Neural progenitor cell (in vitro differentiated cells): ENCODE data around the gene NKD2. TPM values are rescaled to one million over a fixed set of nuclear protein-coding genes. Genes with fewer than 3 reads are reported as not detected.

Experiments
- DNase-seq: peaks from one replicate; pipeline ENCODE4 v3.0.0-alpha.2; 2016; ENCODE audit warnings: low spot score
- H2AFZ ChIP-seq: fragments of 200-600 bp; sonication (generic); replicated peaks from 2 replicates; pipeline ENCODE4 v1.6.1; 2016; ENCODE audit warnings: antibody characterized with exemption
- H3F3A ChIP-seq: fragments of 200-600 bp; sonication (generic); 2 replicates; pipeline ENCODE4 v1.6.1; 2016; ENCODE audit warnings: antibody characterized with exemption, low read depth
- H3K27ac ChIP-seq: fragments of 200-600 bp; sonication (generic); 2 replicates; pipeline ENCODE4 v1.5.1; 2016; ENCODE audit warnings: mild to moderate bottlenecking
- H3K27me3 ChIP-seq: fragments of 200-600 bp; sonication (generic); 2 replicates; pipeline ENCODE4 v1.6.1; 2016; ENCODE audit warnings: mild to moderate bottlenecking, moderate library complexity
- H3K36me3 ChIP-seq: fragments of 200-600 bp; sonication (generic); 2 replicates; pipeline ENCODE4 v1.5.1; 2016
- H3K4me1 ChIP-seq: fragments of 200-600 bp; sonication (generic); 2 replicates; pipeline ENCODE4 v1.6.1; 2016; ENCODE audit warnings: mixed run types
- H3K4me2 ChIP-seq: fragments of 200-600 bp; sonication (generic); 2 replicates; pipeline ENCODE4 v1.6.1; 2016
- H3K4me3 ChIP-seq: fragments of 200-600 bp; sonication (generic); 2 replicates; pipeline ENCODE4 v1.5.1; 2016
- H3K79me2 ChIP-seq: fragments of 200-600 bp; sonication (generic); 2 replicates; pipeline ENCODE4 v1.6.1; 2016; ENCODE audit warnings: low read depth
- H3K9ac ChIP-seq: fragments of 200-600 bp; sonication (generic); 2 replicates; pipeline ENCODE4 v1.6.1; 2016
- H3K9me3 ChIP-seq: fragments of 200-600 bp; sonication (generic); 2 replicates; pipeline ENCODE4 v1.5.1; 2016; ENCODE audit warnings: low read depth
- H4K20me1 ChIP-seq: fragments of 200-600 bp; sonication (generic); 2 replicates; pipeline ENCODE4 v1.6.1; 2016; ENCODE audit warnings: low read depth
- H3K27ac Mint-ChIP-seq: 3 replicates; pipeline ENCODE4 v1.8.0; 2021; ENCODE audit warnings: mixed read lengths
- H3K27me3 Mint-ChIP-seq: 2 replicates; pipeline ENCODE4 v1.8.0; 2022; ENCODE audit warnings: low read depth, mild to moderate bottlenecking, inconsistent platforms, moderate library complexity, mixed read lengths; ENCODE audit not compliant: insufficient read depth
- H3K36me3 Mint-ChIP-seq: 3 replicates; pipeline ENCODE4 v1.8.0; 2021; ENCODE audit warnings: mixed read lengths
- H3K4me1 Mint-ChIP-seq: 3 replicates; pipeline ENCODE4 v1.8.0; 2021; ENCODE audit warnings: mixed read lengths
- H3K4me3 Mint-ChIP-seq: 3 replicates; pipeline ENCODE4 v1.8.0; 2021; ENCODE audit warnings: mild to moderate bottlenecking, moderate library complexity, mixed read lengths
- H3K9me3 Mint-ChIP-seq: 3 replicates; pipeline ENCODE4 v1.8.0; 2020; ENCODE audit warnings: mixed read lengths
- EZH2 ChIP-seq: fragments of 200-600 bp; sonication (generic); IDR thresholded peaks from 2 replicates; pipeline ENCODE4 v1.6.1; 2017; ENCODE audit warnings: antibody characterized with exemption, mild to moderate bottlenecking, moderate library complexity
- EZH2phosphoT487 ChIP-seq: fragments of 200-600 bp; sonication (generic); IDR thresholded peaks from 2 replicates; pipeline ENCODE4 v1.6.1; 2017; ENCODE audit warnings: antibody characterized with exemption
- total RNA-seq: library from RNA; depleted of rRNA; stranded (reverse); fragments of >200 nt; gene quantifications from 2 replicates; pipeline ENCODE4 v1.2.3, GENCODE V29; 2015; ENCODE audit warnings: low replicate concordance
- TF ChIP-seq, protein P1 (sequence below): fragments of 200-600 bp; sonication (generic); IDR thresholded peaks from 2 replicates; pipeline ENCODE4 v1.5.1; 2017; ENCODE audit warnings: antibody characterized with exemption, mild to moderate bottlenecking

The NKD2 gene
- total RNA-seq, 1 donor from 2014 or later, result 1.3 TPM

GRCh38 chr5:1050423-1051365 lies 42.1 kb downstream of the NKD2 start:
- H3K4me1 Mint-ChIP-seq, result peaks cover 7% of the 10 kb centered on the region

DNA sequence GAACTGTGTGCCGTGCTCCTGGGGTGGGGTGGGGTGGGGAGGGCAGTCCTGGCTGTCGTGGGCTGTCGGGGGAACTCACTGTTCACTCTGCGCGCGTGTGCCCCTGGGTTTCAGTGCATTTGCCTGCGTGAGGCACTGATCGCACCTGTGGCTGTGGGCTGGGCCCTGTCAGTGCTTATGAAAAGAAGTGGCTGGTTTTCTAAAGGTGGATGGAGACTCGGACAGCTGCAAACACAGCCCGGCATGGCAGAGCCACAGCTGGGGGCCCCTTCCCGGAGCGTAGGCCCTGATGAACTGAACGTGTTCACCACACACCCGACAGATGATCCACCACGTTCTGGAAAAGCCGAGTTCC lies 42.7 kb downstream of the NKD2 start:
- H3K27ac ChIP-seq, result no peak overlapping the region
- H3K4me3 Mint-ChIP-seq, result no peak overlapping the region
- no peak for DNase-seq

More at GRCh38 chr5:1050423-1051365, 42.1 kb downstream of the NKD2 start:
- TF ChIP-seq EZH2phosphoT487, result no peak
- TF ChIP-seq EZH2, result no peak
- TF ChIP-seq, protein P1, sequence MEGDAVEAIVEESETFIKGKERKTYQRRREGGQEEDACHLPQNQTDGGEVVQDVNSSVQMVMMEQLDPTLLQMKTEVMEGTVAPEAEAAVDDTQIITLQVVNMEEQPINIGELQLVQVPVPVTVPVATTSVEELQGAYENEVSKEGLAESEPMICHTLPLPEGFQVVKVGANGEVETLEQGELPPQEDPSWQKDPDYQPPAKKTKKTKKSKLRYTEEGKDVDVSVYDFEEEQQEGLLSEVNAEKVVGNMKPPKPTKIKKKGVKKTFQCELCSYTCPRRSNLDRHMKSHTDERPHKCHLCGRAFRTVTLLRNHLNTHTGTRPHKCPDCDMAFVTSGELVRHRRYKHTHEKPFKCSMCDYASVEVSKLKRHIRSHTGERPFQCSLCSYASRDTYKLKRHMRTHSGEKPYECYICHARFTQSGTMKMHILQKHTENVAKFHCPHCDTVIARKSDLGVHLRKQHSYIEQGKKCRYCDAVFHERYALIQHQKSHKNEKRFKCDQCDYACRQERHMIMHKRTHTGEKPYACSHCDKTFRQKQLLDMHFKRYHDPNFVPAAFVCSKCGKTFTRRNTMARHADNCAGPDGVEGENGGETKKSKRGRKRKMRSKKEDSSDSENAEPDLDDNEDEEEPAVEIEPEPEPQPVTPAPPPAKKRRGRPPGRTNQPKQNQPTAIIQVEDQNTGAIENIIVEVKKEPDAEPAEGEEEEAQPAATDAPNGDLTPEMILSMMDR, result no peak
- no peak overlapping the region for H3K4me2 ChIP-seq
- Mint-ChIP-seq H3K27ac (no peak overlapping the region), H3K36me3 (peaks cover 8% of the 10 kb centered on the region), H3K4me3 (no peak overlapping the region), H3K9me3 (peaks cover 1% of the 10 kb centered on the region), H3K27me3 (peaks cover 14% of the 10 kb centered on the region)
- no peak overlapping the region for H3K9ac ChIP-seq
- H3F3A ChIP-seq, result no peaks in the 10 kb centered on the region
- H3K9me3 ChIP-seq, result no peaks in the 10 kb centered on the region
- no peaks in the 10 kb centered on the region for H3K4me1 ChIP-seq
- no peak overlapping the region for H2AFZ ChIP-seq
- H4K20me1 ChIP-seq, result no peaks in the 10 kb centered on the region
- no peaks in the 10 kb centered on the region for H3K79me2 ChIP-seq
- no peak overlapping the region for H3K27ac ChIP-seq
- H3K4me3 ChIP-seq, result no peak overlapping the region
- peak; percentile 21 for DNase-seq
- H3K27me3 ChIP-seq, result no peaks in the 10 kb centered on the region
- no peaks in the 10 kb centered on the region for H3K36me3 ChIP-seq

DNA sequence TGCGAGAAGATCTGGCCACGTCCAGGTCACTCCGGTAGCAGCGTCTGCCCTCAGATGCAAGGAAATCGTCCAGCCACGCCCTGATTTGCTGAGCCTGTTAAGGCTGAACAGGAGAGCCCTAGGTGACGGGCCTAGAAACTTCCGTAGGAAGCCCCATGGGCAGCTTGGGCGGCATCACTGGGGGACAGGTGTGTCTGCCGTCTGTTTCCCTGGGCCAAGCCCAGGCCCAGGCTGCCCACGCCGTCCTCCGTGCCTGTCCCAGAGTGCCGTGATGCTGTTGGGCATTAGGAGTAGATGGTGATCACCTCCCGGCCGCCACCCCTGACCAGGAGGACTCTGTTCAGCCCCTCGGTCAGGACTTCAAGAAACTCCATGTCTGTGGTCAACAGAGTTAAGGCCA lies 43.5 kb downstream of the NKD2 start:
- H3K36me3 Mint-ChIP-seq, result peaks cover 8% of the 10 kb centered on the region
- Histone ChIP-seq H3K79me2 (no peaks in the 10 kb centered on the region), H3K4me2 (no peak overlapping the region), H3K9me3 (no peaks in the 10 kb centered on the region), H3K27me3 (no peaks in the 10 kb centered on the region), H3K4me1 (no peaks in the 10 kb centered on the region), H3K4me3 (no peak overlapping the region), H4K20me1 (no peaks in the 10 kb centered on the region), H3F3A (no peaks in the 10 kb centered on the region), H3K27ac (no peak overlapping the region), H3K36me3 (no peaks in the 10 kb centered on the region), H2AFZ (no peak overlapping the region), H3K9ac (no peak overlapping the region)
- peak overlapping the region; percentile 61 for H3K27ac Mint-ChIP-seq
- H3K4me1 Mint-ChIP-seq, result peaks cover 7% of the 10 kb centered on the region
- no peak overlapping the region for H3K4me3 Mint-ChIP-seq
- peaks cover 5% of the 10 kb centered on the region for H3K27me3 Mint-ChIP-seq
- DNase-seq, result no peak
- no peaks in the 10 kb centered on the region for H3K9me3 Mint-ChIP-seq
- TF ChIP-seq, protein P1, result no peak
- TF ChIP-seq EZH2 (no peak), EZH2phosphoT487 (no peak)

More for the DNA sequence above, 42.7 kb downstream of the NKD2 start:
- Histone ChIP-seq H3K4me1 (no peaks in the 10 kb centered on the region), H4K20me1 (no peaks in the 10 kb centered on the region), H3F3A (no peaks in the 10 kb centered on the region), H3K36me3 (no peaks in the 10 kb centered on the region), H3K4me3 (no peak overlapping the region), H3K79me2 (no peaks in the 10 kb centered on the region), H3K4me2 (no peak overlapping the region), H3K9ac (no peak overlapping the region), H2AFZ (no peak overlapping the region), H3K9me3 (no peaks in the 10 kb centered on the region), H3K27me3 (no peaks in the 10 kb centered on the region)
- Mint-ChIP-seq H3K27ac (no peak overlapping the region), H3K9me3 (no peaks in the 10 kb centered on the region), H3K36me3 (peaks cover 8% of the 10 kb centered on the region), H3K4me1 (peaks cover 7% of the 10 kb centered on the region), H3K27me3 (peaks cover 8% of the 10 kb centered on the region)
- TF ChIP-seq EZH2phosphoT487 (no peak), EZH2 (no peak)
- TF ChIP-seq, protein P1, result no peak
